OCI-M2 (cell line): Measurements from ENCODE around the gene FAM9C.
"Not testable (repeated sequence)": the region's sequence is repeated elsewhere in the genome, so short reads cannot be mapped to it uniquely, and the experiment has no call there.

ENCODE experiments used
- DNase-seq: peaks from one replicate; lab custom pipeline; 2025; ENCODE audit not compliant: unreplicated experiment; lab: John Stamatoyannopoulos, UW

FAM9C gene

DNA sequence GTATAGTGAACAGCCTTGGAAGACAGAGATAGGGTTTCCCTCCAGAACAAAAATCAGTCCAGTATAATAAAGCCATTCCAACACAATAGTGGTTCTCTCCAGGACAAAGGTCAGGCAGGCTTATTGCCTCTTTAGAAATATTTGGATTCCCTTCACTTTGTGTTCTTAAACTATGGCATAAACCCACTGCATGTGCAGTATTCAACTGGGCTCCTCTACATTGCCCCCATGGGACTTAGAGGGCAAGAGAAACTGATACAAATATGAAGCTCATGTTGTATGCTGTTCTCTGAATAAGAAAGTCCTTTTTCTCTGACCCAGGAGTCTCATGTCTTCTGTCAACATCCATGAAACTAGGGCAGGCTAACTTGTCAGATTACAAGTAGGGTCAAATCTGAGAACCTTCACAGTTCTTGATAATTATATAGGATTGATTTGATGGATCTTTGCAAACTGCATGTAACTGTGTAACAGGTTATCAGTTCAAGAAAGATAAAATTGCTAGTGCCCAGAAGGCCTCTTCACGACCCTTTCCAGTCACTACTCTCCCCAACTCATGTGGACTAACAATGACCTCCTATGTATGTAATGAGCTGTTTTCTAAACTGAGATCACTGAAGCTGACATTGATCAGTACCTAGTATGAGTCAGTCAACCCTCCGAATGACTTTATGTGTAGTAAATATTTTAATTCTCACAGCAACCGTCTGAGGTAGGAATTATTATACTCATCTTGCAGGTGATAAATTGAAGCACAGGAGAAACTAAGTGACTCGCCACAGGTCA lies 31.9 kb upstream of the FAM9C start:
- DNase-seq: no peak

- no peak for DNase-seq
Measured at GRCh38 chrX:13074297-13075262, 30.2 kb upstream of the FAM9C start.

DNA sequence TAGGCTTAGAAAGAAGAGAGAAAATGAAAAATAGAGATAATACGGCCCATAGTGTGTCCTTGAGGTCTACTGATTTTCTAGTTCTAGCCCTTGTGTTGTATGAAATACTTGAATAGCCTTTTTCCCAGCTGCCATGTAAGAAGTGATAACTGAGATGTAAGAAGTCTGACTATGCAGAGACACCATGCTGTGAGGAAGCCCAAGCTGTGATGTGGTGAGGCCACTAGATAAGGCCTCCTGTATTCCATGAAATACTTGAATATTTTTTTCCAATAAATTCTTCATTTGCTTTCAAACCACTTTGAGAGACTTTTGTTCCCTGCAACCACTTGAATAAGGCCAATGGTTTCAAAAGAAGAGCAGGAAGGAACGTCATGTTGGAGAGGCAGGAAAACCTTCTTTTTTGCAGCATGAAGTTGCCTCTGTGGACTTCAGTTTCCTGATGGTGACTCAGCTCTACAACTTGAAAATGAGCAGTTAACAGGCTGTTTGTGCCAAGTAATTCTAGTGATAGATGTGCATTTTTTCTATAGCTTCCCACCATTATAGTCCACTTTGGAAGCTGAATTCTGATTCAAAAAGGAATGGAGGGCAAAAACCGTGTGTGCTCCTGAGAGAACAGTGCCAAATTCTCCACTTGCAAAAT lies 25.5 kb upstream of the FAM9C start:
- no peak for DNase-seq

- DNase-seq: no peak
Measured at GRCh38 chrX:13068651-13069050, 24.2 kb upstream of the FAM9C start.

DNA sequence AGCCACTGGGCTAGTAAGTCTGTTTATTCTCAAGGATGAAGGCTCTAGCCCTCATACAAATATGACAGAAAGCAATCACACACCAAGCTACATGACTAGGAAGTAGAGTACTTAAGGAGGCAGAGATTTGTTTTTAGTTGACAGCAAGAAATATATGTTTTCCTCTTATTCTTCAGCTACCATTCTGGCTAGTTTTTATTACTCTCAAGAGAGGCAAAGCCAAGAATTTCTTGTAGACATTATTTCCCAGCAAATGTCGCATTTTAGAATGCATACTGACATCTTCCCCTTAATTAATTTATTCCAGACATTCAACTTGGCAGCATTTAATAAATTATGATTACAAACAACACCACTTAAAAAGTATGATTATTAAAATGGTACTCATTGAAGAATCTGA lies 23.4 kb upstream of the FAM9C start:
- no peak for DNase-seq

DNA sequence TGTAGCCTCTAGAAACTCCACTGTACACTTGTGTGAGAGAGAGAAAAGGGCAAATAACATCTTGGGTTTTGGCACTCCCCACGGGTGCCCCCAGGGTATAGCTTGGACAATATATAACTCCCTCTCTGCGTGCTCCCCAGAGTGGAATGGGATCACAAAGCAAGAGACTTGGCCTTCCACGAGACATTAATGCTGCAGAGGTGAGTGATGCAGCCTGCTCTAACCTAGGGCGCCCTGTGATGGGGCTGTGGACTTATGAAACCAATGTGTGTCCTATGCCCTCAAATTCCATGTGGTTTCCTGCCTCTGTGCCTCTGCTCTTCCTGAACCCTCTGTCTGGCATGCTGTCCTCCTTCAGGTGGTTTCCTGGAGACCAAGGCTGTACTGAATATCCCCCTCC lies 22.0 kb upstream of the FAM9C start:
- DNase-seq: no peak

GRCh38 chrX:13064599-13065143 lies 20.3 kb upstream of the FAM9C start:
- DNase-seq: no peak

DNA sequence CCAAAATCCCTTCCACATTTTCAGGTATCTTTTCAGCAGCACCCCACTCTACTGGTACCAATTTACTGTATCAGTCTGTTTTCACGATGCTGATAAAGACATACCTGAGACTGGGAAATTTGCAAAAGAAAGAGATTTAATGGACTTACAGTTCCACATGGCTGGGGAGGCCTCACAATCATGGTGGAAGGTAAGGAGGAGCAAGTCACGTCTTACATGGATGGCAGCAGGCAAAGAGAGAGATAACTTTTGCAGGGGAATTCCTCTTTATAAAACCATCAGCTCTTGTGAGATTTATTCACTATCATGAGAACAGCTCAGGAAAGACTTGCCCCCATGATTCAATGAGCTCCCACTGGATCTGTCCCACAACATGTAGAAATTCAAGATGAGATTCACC lies 18.7 kb upstream of the FAM9C start:
- DNase-seq: not testable (repeated sequence)

DNA sequence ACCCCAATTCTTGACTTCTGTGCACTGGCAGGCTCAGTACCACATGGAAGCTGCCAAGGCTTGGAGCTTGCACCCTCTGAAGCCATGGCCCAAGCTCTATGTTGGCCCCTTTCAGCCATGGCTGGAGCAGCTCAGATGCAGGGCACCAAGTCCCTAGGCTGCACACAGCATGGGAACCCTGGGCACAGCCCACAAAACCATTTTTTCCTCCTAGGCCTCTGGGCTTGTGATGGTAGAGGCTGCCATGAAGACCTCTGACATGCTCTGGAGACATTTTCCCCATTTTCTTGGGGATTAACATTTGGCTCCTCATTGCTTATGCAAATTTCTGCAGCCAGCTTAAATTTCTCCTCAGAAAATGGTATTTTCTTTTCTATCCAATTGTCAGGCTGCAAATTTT lies 17.9 kb upstream of the FAM9C start:
- not testable (repeated sequence) for DNase-seq

DNA sequence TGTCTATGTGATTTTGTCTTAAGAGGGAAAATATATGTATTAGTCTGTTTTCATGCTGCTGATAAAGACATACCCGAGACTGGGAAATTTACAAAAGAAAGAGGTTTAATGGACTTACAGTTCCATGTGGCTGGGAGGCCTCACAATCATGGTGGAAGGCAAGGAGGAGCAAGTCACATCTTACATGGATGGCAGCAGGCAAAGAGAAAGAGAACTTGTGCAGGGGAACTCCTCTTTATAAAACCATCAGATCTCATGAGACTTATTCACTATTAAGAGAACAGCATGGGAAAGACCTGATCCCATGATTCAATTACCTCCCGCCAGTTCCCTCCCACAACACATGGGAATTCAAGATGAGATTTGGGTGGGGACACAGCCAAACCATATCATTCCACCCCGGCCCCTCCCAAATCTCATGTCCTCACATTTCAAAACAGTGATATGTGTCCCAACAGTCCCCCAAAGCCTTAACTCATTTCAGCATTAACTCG lies 16.8 kb upstream of the FAM9C start:
- not testable (repeated sequence) for DNase-seq

DNA sequence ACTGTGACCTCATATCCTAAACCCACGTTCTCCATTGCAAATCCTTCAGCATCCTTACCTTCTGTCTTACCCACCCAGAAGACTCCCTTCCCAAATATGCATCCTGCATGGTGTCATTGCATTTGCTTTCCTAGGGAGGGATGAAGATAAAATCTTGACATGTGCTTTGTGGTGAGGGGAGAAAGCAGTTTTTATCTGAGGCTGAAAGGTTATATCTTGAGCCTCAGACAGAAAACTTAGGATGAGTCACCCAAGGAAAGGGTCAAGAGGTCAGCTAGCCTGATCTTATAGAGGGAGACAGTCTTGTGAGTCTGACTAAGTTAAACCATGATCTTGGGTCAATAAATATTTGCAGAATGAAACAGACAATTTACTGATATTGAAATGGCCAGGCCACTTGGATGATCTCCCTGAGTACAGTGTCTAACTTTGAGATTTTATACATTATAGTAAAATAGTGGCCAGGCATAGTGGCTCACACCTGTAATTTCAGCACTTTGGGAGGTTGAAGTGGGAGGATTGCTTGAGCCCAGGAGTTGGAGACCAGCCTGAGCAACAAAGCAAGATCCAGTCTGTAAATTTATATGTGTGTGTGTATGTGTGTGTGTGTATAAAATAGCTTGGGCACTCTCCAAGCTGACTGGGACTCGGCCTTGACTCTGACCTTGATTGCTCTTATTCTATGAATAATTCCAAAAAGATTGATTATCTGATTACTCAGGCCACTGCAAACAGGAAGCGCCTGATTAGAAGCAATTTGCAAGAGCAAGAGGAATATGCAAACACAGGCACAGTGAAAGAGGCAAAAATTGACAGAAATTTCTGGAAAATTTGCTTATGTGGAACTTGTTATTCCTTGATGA lies 15.4 kb upstream of the FAM9C start:
- DNase-seq: no peak

DNA sequence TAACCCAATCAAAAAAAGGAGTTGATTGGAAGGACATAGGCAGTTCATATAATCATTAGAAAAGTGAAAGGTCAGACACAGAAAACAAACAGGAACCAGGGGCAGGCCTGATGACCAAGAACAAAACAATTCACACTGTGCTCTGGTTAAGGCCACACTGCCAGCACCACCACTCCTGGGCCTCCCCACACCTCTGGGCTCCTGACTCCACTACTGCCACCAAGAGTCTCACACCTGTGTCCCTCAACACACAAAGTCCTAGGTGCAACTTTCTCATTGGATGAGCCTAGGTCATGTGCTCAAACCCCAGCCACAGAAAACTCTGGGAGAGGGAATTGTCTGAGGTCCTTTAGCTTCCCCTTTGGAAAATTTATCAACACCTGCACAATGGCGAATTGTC lies 11.1 kb upstream of the FAM9C start:
- no peak for DNase-seq

DNA sequence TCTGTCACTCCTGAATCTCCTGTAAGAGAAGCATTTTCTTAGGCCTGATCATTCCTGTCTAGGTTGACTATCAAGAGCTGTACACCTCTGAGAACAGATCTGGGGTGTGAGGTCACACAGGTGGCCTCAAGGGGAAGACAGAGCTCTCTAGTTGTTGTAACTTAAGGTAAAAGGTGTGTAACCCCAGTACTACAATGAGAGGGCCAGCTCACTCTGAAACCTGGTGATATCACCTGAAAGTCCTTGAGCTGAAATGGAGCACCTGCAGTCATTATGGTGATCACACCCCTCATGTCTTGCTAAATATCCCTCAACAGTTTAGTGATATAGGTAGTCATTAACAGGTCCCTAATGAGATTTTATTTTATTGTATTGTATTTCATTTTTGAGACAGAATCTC lies 8.8 kb upstream of the FAM9C start:
- DNase-seq: no peak

DNA sequence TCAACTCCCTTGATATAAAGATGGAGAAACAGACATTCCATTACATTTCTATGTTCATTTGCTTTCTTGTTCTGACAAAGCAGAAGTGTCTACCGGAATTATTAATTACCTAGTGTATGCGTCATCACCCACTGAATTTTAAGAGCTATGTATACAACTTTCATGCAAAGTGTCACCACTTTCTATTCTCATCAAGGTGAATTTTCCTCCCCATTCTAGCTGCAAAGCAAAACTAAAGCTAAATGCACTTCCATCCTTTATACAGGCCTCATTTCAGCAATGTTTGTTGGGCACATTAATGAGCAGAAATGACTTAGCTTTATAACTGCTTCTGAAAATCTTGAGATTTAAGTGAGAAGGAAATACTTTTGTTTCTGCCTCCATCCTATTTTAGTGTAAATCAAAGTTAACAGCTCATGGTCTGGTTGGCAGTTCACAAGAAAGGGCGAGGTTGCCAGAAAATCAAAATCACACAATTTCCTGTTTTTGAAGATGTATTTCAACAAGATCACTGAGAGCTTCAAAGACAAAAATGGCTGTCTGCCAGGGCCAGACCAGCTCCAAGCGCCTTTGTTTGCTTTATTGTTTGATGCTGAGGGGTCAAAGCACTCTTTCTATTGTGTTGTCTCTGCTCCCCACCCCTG lies 7.2 kb upstream of the FAM9C start:
- DNase-seq: no peak

DNA sequence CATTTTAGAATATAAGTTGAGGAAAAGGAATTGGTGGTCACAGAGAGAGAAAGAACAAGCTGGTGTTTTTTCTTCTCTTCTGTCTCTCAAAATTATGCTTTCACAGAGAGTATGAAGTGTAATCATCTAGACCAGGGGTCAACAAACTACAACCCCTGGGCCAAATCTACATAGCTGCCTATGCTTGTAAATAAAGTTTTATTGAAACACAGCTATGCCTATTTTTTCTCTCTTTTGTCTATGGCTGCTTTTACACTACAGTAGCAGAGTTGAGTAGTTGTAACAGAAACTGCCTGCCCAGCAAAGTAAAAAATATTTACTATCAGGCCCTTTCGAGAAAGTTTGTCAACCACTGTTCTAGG lies 6.7 kb upstream of the FAM9C start:
- DNase-seq: no peak

DNA sequence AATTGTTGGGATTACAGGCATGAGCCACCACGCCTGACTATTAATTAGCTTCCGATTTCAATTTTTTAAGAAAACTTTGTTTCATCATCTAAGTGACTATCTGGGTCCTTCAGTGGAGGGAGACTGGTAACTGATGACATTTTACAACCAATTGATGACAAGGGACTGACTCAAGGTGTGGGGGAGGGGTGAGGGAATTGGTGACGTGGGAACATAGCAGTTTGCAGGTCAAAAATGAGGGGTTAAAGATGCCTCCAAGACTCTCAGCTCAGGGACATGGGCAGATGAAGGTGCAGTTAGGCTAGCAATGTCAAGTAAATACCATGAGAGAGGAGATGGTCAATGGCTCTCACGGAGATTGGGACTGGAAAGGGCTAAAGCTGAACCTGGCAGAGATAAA lies 5.7 kb upstream of the FAM9C start:
- no peak for DNase-seq

GRCh38 chrX:13048280-13048679 lies 3.9 kb upstream of the FAM9C start:
- DNase-seq: no peak

DNA sequence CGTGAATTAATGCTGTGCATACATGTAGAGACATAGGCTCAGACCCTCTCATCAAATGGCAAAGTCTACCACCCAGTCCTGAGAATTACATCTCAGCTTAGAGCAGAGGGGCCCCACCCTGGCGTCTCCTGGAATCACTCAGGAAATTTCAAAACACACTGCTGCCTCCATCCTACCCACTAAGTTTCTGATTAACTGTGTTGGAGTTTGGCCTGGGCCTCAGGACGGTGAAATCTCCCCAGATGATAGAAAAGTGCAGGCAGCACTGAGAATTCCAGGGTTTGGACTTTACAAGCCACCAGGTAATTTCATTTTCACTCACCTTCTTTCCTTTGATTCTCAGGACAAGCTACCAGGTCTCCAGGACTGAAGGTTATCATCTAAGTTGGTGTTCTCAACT lies 3.3 kb upstream of the FAM9C start:
- DNase-seq: no peak

GRCh38 chrX:13046141-13046855 lies 1.9 kb upstream of the FAM9C start:
- no peak for DNase-seq
